K562 (cell line): ENCODE measurements around the gene PACS1. TPM values are rescaled to one million over a fixed set of nuclear protein-coding genes. Genes with fewer than 3 reads are reported as not detected.
A peak's percentile ranks its signal among the peaks of the same experiment; 100 is the strongest.

Experiments
- EP300 ChIP-seq: IDR thresholded peaks from 2 replicates; pipeline ENCODE4 v1.6.1; 2012; ENCODE audit warnings: low read length, improper control_type of control experiment
- MEF2A ChIP-seq: IDR thresholded peaks from 2 replicates; pipeline ENCODE4 v1.6.1; 2011; ENCODE audit warnings: low read depth, mild to moderate bottlenecking, low read length, moderate library complexity; ENCODE audit not compliant: control insufficient read depth
- POLR2A ChIP-seq: fragments of 450-650 bp; conservative IDR thresholded peaks from 2 replicates; pipeline ENCODE4 v1.6.1; 2016
- ZBTB40 ChIP-seq, 2 experiments: fragments of 450-650 bp in 1 of 2; sonication (generic) in 1 of 2; formaldehyde crosslinking in 1 of 2; IDR thresholded peaks; 2 replicates each; pipeline versions ENCODE4 v1.7.1 to v1.9.0; 2016 to 2022; ENCODE audit warnings: inconsistent platforms in 1 of 2, mild to moderate bottlenecking in 1 of 2, missing genetic modification reagents in 1 of 2
- polyA plus RNA-seq, 8 experiments: library from polyadenylated mRNA; depleted of rRNA in 4 of 8; stranded (reverse) in 5 of 8; unstranded in 3 of 8; fragments of >200 nt; fragmentation: Nextera tagmentation in 2 of 8; fragmentation: Illumina TruSeq in 1 of 8; extraction: Ambion mirVana in 2 of 8; extraction: Trizol in 1 of 8; gene quantifications; 2 replicates each; pipeline versions ENCODE4 v1.2.1 to v1.2.3, GENCODE V29; 2011 to 2014; ENCODE audit warnings: inconsistent platforms in 1 of 8, missing spikeins in 1 of 8
- total RNA-seq, 7 experiments: library from RNA; depleted of rRNA in 6 of 7; stranded (reverse); fragments of >200 nt in 6 of 7; fragmentation: Illumina TruSeq in 2 of 7; extraction: Trizol in 2 of 7; gene quantifications; 2 replicates each; pipeline versions ENCODE4 v1.2.1 to v1.2.3, GENCODE V29; 2011 to 2021; ENCODE audit warnings: low replicate concordance in 1 of 7
- TF ChIP-seq, protein P1 (sequence below): fragments of 200-800 bp; sonication (Bioruptor generic); IDR thresholded peaks from 2 replicates; pipeline ENCODE4 v1.6.1; 2017; ENCODE audit warnings: missing genetic modification characterization, missing compliant biosample characterization

The PACS1 gene
- total and polyA plus RNA-seq, 9 of the 15 experiments (the other 6 are each of a cell fraction or from before 2014, with no cell fraction given), result 0.34 to 28.1 (median 8.5) TPM

DNA sequence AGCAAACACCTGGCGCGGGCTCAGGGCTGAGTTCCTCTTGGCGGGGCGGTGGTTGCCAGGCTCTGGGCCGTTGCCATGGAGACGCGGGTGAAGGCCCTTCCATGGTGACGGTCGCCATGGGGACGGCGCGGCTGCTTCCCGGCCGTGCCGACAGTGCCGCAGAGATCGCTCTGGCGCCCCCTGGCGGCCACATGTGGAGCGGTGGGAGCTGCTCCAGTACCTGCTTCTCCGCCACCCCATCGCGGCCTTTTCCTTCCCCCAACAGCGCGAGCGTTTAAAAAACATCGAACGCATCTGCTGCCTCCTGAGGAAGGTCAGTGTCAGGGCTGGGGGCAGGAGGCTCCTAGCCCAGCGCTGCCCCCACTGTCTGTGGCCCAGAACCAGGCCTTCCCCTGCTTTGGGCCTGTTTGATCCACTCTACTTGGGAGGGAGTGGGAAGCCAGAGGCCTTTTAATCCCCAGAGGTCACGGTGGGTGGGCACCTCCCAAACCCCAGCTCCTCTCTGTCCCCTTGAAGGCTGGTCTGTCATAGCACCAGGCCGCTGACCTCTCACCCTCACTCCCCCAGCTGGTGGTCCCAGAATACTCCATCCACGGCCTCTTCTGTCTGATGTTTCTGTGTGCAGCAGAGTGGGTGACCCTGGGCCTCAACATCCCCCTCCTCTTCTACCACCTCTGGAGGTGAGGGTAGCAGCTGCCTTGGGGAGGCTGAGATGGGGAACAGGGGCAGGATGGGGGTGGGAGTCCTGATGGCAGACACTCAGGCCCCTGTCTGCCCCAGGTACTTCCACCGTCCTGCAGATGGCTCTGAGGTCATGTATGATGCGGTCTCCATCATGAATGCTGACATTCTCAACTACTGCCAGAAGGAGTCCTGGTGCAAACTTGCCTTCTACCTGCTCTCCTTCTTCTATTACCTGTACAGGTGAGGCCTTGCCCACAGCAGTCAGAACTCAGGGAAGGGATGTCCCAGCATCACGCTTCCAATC lies 212.7 kb downstream of the PACS1 start (continued):
- TF ChIP-seq ZBTB40 (IDR thresholded peaks at IDR 0.05) (peak; percentile 79), ZBTB40 (CRISPR knock-in tag; IDR thresholded peaks at IDR 0.05) (no peak), MEF2A (peak; percentile 23; the same call in 1 of the 2 replicates), EP300 (0 out of 2 replicates have a peak, but pooled peaks have one; percentile 19), POLR2A (peak; percentile 31; the same call in 1 of the 2 replicates)
- TF ChIP-seq, protein P1, sequence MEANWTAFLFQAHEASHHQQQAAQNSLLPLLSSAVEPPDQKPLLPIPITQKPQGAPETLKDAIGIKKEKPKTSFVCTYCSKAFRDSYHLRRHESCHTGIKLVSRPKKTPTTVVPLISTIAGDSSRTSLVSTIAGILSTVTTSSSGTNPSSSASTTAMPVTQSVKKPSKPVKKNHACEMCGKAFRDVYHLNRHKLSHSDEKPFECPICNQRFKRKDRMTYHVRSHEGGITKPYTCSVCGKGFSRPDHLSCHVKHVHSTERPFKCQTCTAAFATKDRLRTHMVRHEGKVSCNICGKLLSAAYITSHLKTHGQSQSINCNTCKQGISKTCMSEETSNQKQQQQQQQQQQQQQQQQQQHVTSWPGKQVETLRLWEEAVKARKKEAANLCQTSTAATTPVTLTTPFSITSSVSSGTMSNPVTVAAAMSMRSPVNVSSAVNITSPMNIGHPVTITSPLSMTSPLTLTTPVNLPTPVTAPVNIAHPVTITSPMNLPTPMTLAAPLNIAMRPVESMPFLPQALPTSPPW, result peak; percentile 23; the same call in 1 of the 2 replicates
